A673 (cell line): Measurements from ENCODE around the gene NCKAP5.

Experiments used
- EZH2 ChIP-seq: fragments of 200-600 bp; sonication (generic); IDR thresholded peaks from 2 replicates; pipeline ENCODE4 v1.6.1; 2017; ENCODE audit warnings: borderline replicate concordance, low read depth, mild to moderate bottlenecking, mixed read lengths, antibody characterized with exemption, low read length; ENCODE audit not compliant: poor library complexity, severe bottlenecking
- TF ChIP-seq, protein P1 (sequence below): fragments of 300-800, 200-600 bp; sonication (generic); conservative IDR thresholded peaks from 2 replicates; pipeline ENCODE4 v1.5.1; 2017; ENCODE audit warnings: low read depth, mild to moderate bottlenecking, antibody characterized with exemption, low read length, moderate library complexity, mixed read lengths

DNA sequence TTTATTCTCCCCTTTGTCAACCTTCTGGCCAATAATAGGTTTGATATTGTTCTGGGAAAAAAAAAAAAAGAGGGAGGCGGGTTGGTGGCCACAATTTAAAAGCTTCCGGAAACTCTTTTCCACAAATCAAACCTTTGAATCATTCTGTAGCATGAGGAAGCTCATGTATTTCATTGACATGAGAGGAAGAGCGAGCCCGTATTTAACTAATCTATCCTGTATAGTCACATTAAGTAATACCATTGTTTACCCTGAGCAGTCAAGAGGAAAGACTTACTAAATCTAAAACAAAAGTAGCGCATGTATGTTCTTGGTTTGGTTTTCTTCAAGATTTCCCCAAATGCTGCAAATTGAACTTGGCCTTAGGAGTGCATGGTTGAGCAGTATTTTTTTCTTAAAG, 120.1 kb downstream of the NCKAP5 start:
- TF ChIP-seq, protein P1, sequence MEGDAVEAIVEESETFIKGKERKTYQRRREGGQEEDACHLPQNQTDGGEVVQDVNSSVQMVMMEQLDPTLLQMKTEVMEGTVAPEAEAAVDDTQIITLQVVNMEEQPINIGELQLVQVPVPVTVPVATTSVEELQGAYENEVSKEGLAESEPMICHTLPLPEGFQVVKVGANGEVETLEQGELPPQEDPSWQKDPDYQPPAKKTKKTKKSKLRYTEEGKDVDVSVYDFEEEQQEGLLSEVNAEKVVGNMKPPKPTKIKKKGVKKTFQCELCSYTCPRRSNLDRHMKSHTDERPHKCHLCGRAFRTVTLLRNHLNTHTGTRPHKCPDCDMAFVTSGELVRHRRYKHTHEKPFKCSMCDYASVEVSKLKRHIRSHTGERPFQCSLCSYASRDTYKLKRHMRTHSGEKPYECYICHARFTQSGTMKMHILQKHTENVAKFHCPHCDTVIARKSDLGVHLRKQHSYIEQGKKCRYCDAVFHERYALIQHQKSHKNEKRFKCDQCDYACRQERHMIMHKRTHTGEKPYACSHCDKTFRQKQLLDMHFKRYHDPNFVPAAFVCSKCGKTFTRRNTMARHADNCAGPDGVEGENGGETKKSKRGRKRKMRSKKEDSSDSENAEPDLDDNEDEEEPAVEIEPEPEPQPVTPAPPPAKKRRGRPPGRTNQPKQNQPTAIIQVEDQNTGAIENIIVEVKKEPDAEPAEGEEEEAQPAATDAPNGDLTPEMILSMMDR = no peak
- TF ChIP-seq EZH2 = no peak
